Uterus (tissue), 4 donors: ENCODE data around the gene THRSP. TPM values are rescaled to one million over a fixed set of nuclear protein-coding genes. Genes with fewer than 3 reads are reported as not detected.

ENCODE experiments used
- DNase-seq, 2 donors: peaks; one replicate each; pipeline ENCODE4 v3.0.0-alpha.2; 2019 to 2020
- H3K27ac ChIP-seq, 2 donors: fragments of 200-600 bp; sonication (generic); 1 replicate in 1 of 2; 2 replicates in 1 of 2; pipeline ENCODE4 v1.5.1; 2016 to 2018
- H3K27me3 ChIP-seq, 2 donors: fragments of 200-600 bp; sonication (generic); one replicate each; pipeline ENCODE4 v1.5.1; 2018 to 2019; ENCODE audit warnings: control low read depth in 1 of 2
- H3K36me3 ChIP-seq, 2 donors: fragments of 200-600 bp; sonication (generic); one replicate each; pipeline ENCODE4 v1.5.1; 2019; ENCODE audit warnings: control low read depth in 1 of 2
- H3K4me1 ChIP-seq, 2 donors: fragments of 200-600 bp; sonication (generic); one replicate each; pipeline ENCODE4 v1.5.1; 2018 to 2019; ENCODE audit warnings: control low read depth in 1 of 2
- H3K4me3 ChIP-seq, 2 donors: fragments of 200-600 bp; sonication (generic); 1 replicate in 1 of 2; 2 replicates in 1 of 2; pipeline ENCODE4 v1.5.1; 2018 to 2019; ENCODE audit warnings: mild to moderate bottlenecking in 1 of 2
- H3K9me3 ChIP-seq, 2 donors: fragments of 200-600 bp; sonication (generic); one replicate each; pipeline ENCODE4 v1.5.1; 2019; ENCODE audit warnings: control low read depth in 1 of 2
- CTCF ChIP-seq, 4 experiments: fragments of 200-600 bp in 2 of 4; fragments of 450-650 bp in 2 of 4; sonication (generic) in 2 of 4; IDR thresholded peaks; one replicate each; pipeline ENCODE4 v1.5.1; 2016 to 2019; ENCODE audit warnings: antibody characterized with exemption in 4 of 4, mild to moderate bottlenecking in 2 of 4, moderate library complexity in 1 of 4
- POLR2A ChIP-seq, 2 donors: fragments of 450-650 bp; IDR thresholded peaks; one replicate each; pipeline ENCODE4 v1.6.1; 2016; ENCODE audit warnings: antibody characterized with exemption in 2 of 2, mild to moderate bottlenecking in 1 of 2, moderate library complexity in 1 of 2
- intact Hi-C: fragments of 100-400 bp; cut with DNase I; formaldehyde crosslinking; loops from one replicate; pipeline ENCODE4 v1.15.1; 2023; ENCODE audit warnings: low total_unique reads
- total RNA-seq, 4 donors: library from RNA; depleted of rRNA in 3 of 4; stranded (reverse); fragments of >200 nt in 3 of 4; gene quantifications; one replicate each; pipeline versions ENCODE4 v1.1.0 to v1.2.4, GENCODE V29; 2014 to 2023
- donor health status: DM: yes; HTN: yes; CAD: no.

The THRSP gene
- total RNA-seq, 4 donors from 2014 or later: not detected

GRCh38 chr11:78110830-78111229 is 47.2 kb downstream of the THRSP start:
- DNase-seq: no peak
- TF ChIP-seq CTCF (IDR thresholded peaks at IDR 0.05) (no peak), POLR2A (IDR thresholded peaks at IDR 0.05) (no peak)
- Histone ChIP-seq H3K27me3 (no peaks in the 10 kb centered on the region), H3K4me3 (no peak overlapping the region), H3K9me3 (no peaks in the 10 kb centered on the region), H3K27ac (no peak overlapping the region), H3K4me1 (no peaks in the 10 kb centered on the region), H3K36me3 (no peaks in the 10 kb centered on the region)
- intact Hi-C loops: no loop called here

GRCh38 chr11:78111298-78111697 is 47.6 kb downstream of the THRSP start:
- no peaks in the 10 kb centered on the region for H3K36me3 ChIP-seq

GRCh38 chr11:78112582-78113275 is 49.1 kb downstream of the THRSP start:
- Histone ChIP-seq H3K9me3 (no peaks in the 10 kb centered on the region), H3K27ac (no peak overlapping the region), H3K4me1 (no peaks in the 10 kb centered on the region), H3K4me3 (no peak overlapping the region), H3K36me3 (no peaks in the 10 kb centered on the region), H3K27me3 (no peaks in the 10 kb centered on the region)
- TF ChIP-seq POLR2A (IDR thresholded peaks at IDR 0.05) (no peak), CTCF (IDR thresholded peaks at IDR 0.05) (no peak)
- no peak for DNase-seq
- intact Hi-C loops: no loop called here

More at GRCh38 chr11:78111298-78111697, 47.6 kb downstream of the THRSP start:
- H3K4me1 ChIP-seq: no peaks in the 10 kb centered on the region
- intact Hi-C loops: no loop called here
- no peak overlapping the region for H3K27ac ChIP-seq
- no peak overlapping the region for H3K4me3 ChIP-seq
- no peak for TF ChIP-seq CTCF (IDR thresholded peaks at IDR 0.05)
- TF ChIP-seq POLR2A (IDR thresholded peaks at IDR 0.05): no peak
- H3K27me3 ChIP-seq: no peaks in the 10 kb centered on the region
- H3K9me3 ChIP-seq: no peaks in the 10 kb centered on the region
- no peak for DNase-seq

Other genes starting within 250 kb of the THRSP start
- gene RSF1, start 243.1 kb upstream of the THRSP start, total RNA-seq: 100 to 1,000 TPM in 1 of 4 donors, 10 to 100 TPM in 3; 26.5 to 121 (median 82.3) TPM
- gene AAMDC, start 242.7 kb upstream of the THRSP start, total RNA-seq: 10 to 100 TPM; 10.9 to 31.5 (median 28.1) TPM
- gene INTS4, start 69.2 kb upstream of the THRSP start, total RNA-seq: 10 to 100 TPM; 13.8 to 68.8 (median 45.7) TPM
- 10 to 100 TPM in 1 of 4 donors, 1 to 10 TPM in 3; 4.1 to 10.6 (median 8.2) TPM for gene KCTD14, start 40.6 kb upstream of the THRSP start, total RNA-seq
- gene NDUFC2, start 16.0 kb downstream of the THRSP start, total RNA-seq: 100 to 1,000 TPM in 1 of 4 donors, 10 to 100 TPM in 3; 10.2 to 137 (median 66.7) TPM
- gene ALG8, start 75.8 kb downstream of the THRSP start, total RNA-seq: 10 to 100 TPM; 26.5 to 43.4 (median 30.8) TPM
- gene KCTD21, start 124.8 kb downstream of the THRSP start, total RNA-seq: 10 to 100 TPM in 2 of 4 donors, 1 to 10 TPM in 2; 6.2 to 12.4 (median 10.6) TPM
- 10 to 100 TPM in 2 of 4 donors, 1 to 10 TPM in 2; 5.4 to 25.3 (median 10.3) TPM for gene USP35, start 125.1 kb downstream of the THRSP start, total RNA-seq